Measurements from ENCODE around the gene RPUSD1.

DNA sequence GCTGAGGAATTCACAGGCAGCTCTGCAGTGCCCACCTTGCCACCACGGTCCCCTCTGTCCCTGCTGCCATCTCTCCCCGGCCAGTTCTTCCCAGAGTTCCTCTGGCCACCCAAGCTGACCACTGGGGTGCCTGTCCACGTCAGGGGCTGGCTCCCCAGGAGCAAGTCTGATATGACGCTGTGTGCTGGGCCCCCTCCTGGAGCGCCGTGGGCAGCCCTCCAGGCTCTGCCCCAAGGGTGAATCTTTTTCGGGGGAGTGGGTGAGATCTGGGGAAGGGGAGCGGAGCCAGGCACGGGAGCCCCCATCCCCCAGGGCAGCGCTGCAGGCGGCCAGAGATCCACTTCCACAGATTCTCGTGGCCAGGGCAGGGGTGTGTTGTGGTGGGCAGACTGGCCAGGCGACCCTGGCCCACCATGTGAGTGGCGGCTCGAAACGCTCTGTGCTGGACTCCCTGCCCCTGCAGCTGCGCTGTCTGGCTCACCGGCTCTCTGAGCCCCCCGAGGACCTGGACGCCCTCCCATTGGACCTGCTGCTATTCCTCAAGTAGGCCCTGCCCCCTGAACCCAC is 23.9 kb downstream of the RPUSD1 start:
- no peak for TF ChIP-seq POLR2A (IDR thresholded peaks at IDR 0.05)
- TF ChIP-seq, protein P1, sequence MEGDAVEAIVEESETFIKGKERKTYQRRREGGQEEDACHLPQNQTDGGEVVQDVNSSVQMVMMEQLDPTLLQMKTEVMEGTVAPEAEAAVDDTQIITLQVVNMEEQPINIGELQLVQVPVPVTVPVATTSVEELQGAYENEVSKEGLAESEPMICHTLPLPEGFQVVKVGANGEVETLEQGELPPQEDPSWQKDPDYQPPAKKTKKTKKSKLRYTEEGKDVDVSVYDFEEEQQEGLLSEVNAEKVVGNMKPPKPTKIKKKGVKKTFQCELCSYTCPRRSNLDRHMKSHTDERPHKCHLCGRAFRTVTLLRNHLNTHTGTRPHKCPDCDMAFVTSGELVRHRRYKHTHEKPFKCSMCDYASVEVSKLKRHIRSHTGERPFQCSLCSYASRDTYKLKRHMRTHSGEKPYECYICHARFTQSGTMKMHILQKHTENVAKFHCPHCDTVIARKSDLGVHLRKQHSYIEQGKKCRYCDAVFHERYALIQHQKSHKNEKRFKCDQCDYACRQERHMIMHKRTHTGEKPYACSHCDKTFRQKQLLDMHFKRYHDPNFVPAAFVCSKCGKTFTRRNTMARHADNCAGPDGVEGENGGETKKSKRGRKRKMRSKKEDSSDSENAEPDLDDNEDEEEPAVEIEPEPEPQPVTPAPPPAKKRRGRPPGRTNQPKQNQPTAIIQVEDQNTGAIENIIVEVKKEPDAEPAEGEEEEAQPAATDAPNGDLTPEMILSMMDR (IDR thresholded peaks at IDR 0.05), result no peak

All from heart left ventricle (tissue), 13 donors.